Measurements from ENCODE around the gene HCRT. TPM values are rescaled to one million over a fixed set of nuclear protein-coding genes. Genes with fewer than 3 reads are reported as not detected.
"Not testable (repeated sequence)": the region's sequence is repeated elsewhere in the genome, so short reads cannot be mapped to it uniquely, and the experiment has no call there.

The HCRT gene
- total and polyA plus RNA-seq, 9 donors = 0.13 to 0.94 (median 0.60) TPM

- 42% methylated on average over 10 of the region's 22 CpGs for WGBS (ENCODE audit: insufficient coverage)
- H3K9me3 ChIP-seq (replicated peaks; ENCODE audit: control insufficient read depth, low read depth, low read length) = no peaks in the 10 kb centered on the region
- H3K36me3 ChIP-seq (ENCODE audit: control insufficient read depth, insufficient read depth, low read length) = no peaks in the 10 kb centered on the region
- no peak overlapping the region for H3K27ac ChIP-seq (ENCODE audit: low read length)
- no peak overlapping the region for H3K4me3 ChIP-seq (ENCODE audit: low read length)
- no peaks in the 10 kb centered on the region for H3K27me3 ChIP-seq (ENCODE audit: control insufficient read depth, insufficient read depth, low read length)
- DNase-seq = no peak
- H3K4me1 ChIP-seq (ENCODE audit: control insufficient read depth, insufficient read depth, low read length) = no peaks in the 10 kb centered on the region
Measured at GRCh38 chr17:42163696-42164407, 21.4 kb downstream of the HCRT start.

- DNase-seq = no peak
- H3K4me1 ChIP-seq (ENCODE audit: control insufficient read depth, insufficient read depth, low read length) = no peaks in the 10 kb centered on the region
- WGBS (ENCODE audit: insufficient coverage) = 51% methylated on average over 8 of the region's 8 CpGs
- no peaks in the 10 kb centered on the region for H3K27me3 ChIP-seq (ENCODE audit: control insufficient read depth, insufficient read depth, low read length)
- H3K4me3 ChIP-seq (ENCODE audit: low read length) = no peak overlapping the region
- H3K9me3 ChIP-seq (replicated peaks; ENCODE audit: control insufficient read depth, low read depth, low read length) = no peaks in the 10 kb centered on the region
- no peak overlapping the region for H3K27ac ChIP-seq (ENCODE audit: low read length)
- no peaks in the 10 kb centered on the region for H3K36me3 ChIP-seq (ENCODE audit: control insufficient read depth, insufficient read depth, low read length)
Measured at GRCh38 chr17:42163113-42163512, 22.1 kb downstream of the HCRT start.

GRCh38 chr17:42160531-42160910 lies 24.7 kb downstream of the HCRT start:
- DNase-seq = no peak
- no peaks in the 10 kb centered on the region for H3K36me3 ChIP-seq (ENCODE audit: control insufficient read depth, insufficient read depth, low read length)
- H3K27ac ChIP-seq (ENCODE audit: low read length) = no peak overlapping the region
- H3K4me1 ChIP-seq (ENCODE audit: control insufficient read depth, insufficient read depth, low read length) = peaks cover 4% of the 10 kb centered on the region
- no peaks in the 10 kb centered on the region for H3K9me3 ChIP-seq (replicated peaks; ENCODE audit: control insufficient read depth, low read depth, low read length)
- H3K4me3 ChIP-seq (ENCODE audit: low read length) = no peak overlapping the region
- no peaks in the 10 kb centered on the region for H3K27me3 ChIP-seq (ENCODE audit: control insufficient read depth, insufficient read depth, low read length)
- 60% methylated on average over 1 of the region's 7 CpGs for WGBS (ENCODE audit: insufficient coverage)

DNA sequence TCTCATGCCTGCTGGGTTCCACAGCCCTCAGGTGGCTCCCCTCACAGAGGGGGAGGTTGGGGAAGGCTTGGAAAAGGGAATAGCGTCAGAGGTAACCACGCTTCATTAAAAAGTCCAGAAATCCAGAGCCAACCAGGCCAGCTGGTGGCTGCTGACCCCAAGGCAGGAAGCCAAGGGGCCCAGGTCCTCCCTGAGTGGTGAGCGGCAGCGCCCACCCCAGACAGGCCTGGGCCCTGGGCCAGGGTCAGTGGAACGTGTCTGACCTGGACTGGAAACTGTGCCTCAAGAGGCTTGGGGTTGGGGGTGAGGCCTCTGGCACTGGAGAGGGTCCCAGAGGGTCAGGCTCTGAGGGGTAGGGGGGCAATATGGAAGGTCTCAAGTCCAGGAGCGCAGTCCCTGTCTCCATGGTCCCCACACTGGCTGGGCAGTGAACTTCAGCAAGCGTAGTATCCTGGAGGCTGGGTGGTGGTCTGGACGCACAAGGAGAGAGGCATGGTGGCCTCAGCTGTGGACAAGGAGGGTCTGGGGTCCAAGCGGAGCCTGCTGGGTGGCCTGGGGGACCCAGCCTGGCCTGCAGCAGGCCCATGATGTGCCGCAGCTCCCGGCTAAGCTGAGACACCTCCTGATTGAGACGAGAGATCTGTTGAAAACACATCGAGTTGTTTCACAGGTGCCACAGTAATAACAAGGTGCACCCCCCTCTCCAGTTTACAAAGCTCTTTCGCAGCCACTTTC lies 25.3 kb downstream of the HCRT start:
- 59% methylated on average over 12 of the region's 14 CpGs for WGBS (ENCODE audit: insufficient coverage)
- Histone ChIP-seq H3K36me3 (ENCODE audit: control insufficient read depth, insufficient read depth, low read length) (no peaks in the 10 kb centered on the region), H3K9me3 (replicated peaks; ENCODE audit: control insufficient read depth, low read depth, low read length) (no peaks in the 10 kb centered on the region), H3K27ac (ENCODE audit: low read length) (no peak overlapping the region), H3K4me3 (ENCODE audit: low read length) (no peak overlapping the region), H3K27me3 (ENCODE audit: control insufficient read depth, insufficient read depth, low read length) (no peaks in the 10 kb centered on the region), H3K4me1 (ENCODE audit: control insufficient read depth, insufficient read depth, low read length) (peaks cover 7% of the 10 kb centered on the region)
- no peak for DNase-seq

- peaks cover 19% of the 10 kb centered on the region for H3K36me3 ChIP-seq (ENCODE audit: control insufficient read depth, insufficient read depth, low read length)
- no peak overlapping the region for H3K27ac ChIP-seq (ENCODE audit: low read length)
- WGBS (ENCODE audit: insufficient coverage) = 21% methylated on average over 16 of the region's 17 CpGs
- peaks cover 17% of the 10 kb centered on the region for H3K4me1 ChIP-seq (ENCODE audit: control insufficient read depth, insufficient read depth, low read length)
- no peak for DNase-seq
- no peaks in the 10 kb centered on the region for H3K9me3 ChIP-seq (replicated peaks; ENCODE audit: control insufficient read depth, low read depth, low read length)
- no peaks in the 10 kb centered on the region for H3K27me3 ChIP-seq (ENCODE audit: control insufficient read depth, insufficient read depth, low read length)
- H3K4me3 ChIP-seq (ENCODE audit: low read length) = peak overlapping the region; percentile 97
Measured at GRCh38 chr17:42155614-42156045, 29.6 kb downstream of the HCRT start.

DNA sequence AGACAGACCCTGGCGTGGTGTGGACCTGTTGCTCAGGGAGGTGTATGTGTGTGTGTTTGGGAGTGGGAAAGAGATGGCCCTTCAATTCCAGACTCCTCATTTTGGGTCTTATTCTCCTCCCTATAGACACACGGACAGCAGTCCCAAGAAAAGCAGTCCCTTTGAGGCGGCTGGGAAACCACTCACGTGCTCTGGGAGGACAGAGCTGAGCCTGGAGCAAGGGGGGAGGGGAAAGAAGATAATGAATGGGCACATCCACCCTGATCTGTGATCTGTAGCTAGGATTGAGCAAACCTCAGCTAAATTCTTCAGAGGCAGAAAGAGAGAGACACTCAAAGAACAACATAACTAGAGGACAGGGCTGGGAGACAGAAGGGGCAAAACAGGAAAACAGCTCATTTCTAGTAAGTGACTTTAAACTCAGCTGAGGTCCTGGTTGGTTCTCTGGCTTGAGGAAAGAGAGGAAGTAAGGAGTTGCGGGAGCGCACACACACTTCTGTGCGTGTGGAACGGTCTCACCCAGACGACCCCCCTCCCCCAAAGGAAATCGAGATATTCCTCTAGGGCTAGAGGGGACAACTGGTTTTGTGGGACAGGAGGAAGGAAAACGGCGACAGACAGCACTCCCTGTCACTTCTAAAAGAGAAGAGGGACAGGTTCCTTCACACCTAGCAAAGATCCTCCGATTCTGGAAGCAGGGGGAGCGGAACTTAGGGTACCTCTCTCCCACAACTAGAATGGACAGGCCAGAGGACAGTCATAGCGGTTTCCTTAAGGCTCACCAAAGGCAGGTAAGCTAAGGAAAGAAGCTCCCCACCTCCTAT lies 31.1 kb downstream of the HCRT start:
- Histone ChIP-seq H3K27me3 (ENCODE audit: control insufficient read depth, insufficient read depth, low read length) (no peaks in the 10 kb centered on the region), H3K4me3 (ENCODE audit: low read length) (peak overlapping the region; percentile 97), H3K27ac (ENCODE audit: low read length) (peak overlapping the region; percentile 36), H3K4me1 (ENCODE audit: control insufficient read depth, insufficient read depth, low read length) (peaks cover 17% of the 10 kb centered on the region), H3K36me3 (ENCODE audit: control insufficient read depth, insufficient read depth, low read length) (peaks cover 27% of the 10 kb centered on the region), H3K9me3 (replicated peaks; ENCODE audit: control insufficient read depth, low read depth, low read length) (no peaks in the 10 kb centered on the region)
- no peak for DNase-seq
- WGBS (ENCODE audit: insufficient coverage) = 0% methylated on average over 1 of the region's 15 CpGs

GRCh38 chr17:42146911-42147607 lies 38.2 kb downstream of the HCRT start:
- Histone ChIP-seq H3K36me3 (ENCODE audit: control insufficient read depth, insufficient read depth, low read length) (peaks cover 39% of the 10 kb centered on the region), H3K27ac (ENCODE audit: low read length) (no peak overlapping the region), H3K9me3 (replicated peaks; ENCODE audit: control insufficient read depth, low read depth, low read length) (no peaks in the 10 kb centered on the region), H3K4me1 (ENCODE audit: control insufficient read depth, insufficient read depth, low read length) (peaks cover 17% of the 10 kb centered on the region), H3K27me3 (ENCODE audit: control insufficient read depth, insufficient read depth, low read length) (no peaks in the 10 kb centered on the region), H3K4me3 (ENCODE audit: low read length) (no peak overlapping the region)
- 86% methylated on average over 9 of the region's 13 CpGs for WGBS (ENCODE audit: insufficient coverage)
- no peak for DNase-seq

- WGBS (ENCODE audit: insufficient coverage) = 81% methylated on average over 3 of the region's 4 CpGs
- H3K27me3 ChIP-seq (ENCODE audit: control insufficient read depth, insufficient read depth, low read length); DNase-seq; H3K9me3 ChIP-seq (replicated peaks; ENCODE audit: control insufficient read depth, low read depth, low read length); H3K4me3 ChIP-seq (ENCODE audit: low read length): not testable (repeated sequence)
- peaks cover 30% of the 10 kb centered on the region for H3K36me3 ChIP-seq (ENCODE audit: control insufficient read depth, insufficient read depth, low read length)
- peak overlapping the region; percentile 21 for H3K27ac ChIP-seq (ENCODE audit: low read length)
- peaks cover 43% of the 10 kb centered on the region for H3K4me1 ChIP-seq (ENCODE audit: control insufficient read depth, insufficient read depth, low read length)
Measured at GRCh38 chr17:42143138-42143537, 42.1 kb downstream of the HCRT start.

GRCh38 chr17:42142371-42142896 lies 42.8 kb downstream of the HCRT start:
- peaks cover 28% of the 10 kb centered on the region for H3K36me3 ChIP-seq (ENCODE audit: control insufficient read depth, insufficient read depth, low read length)
- peak; percentile 60 for DNase-seq
- no peak overlapping the region for H3K4me3 ChIP-seq (ENCODE audit: low read length)
- H3K4me1 ChIP-seq (ENCODE audit: control insufficient read depth, insufficient read depth, low read length) = peaks cover 44% of the 10 kb centered on the region
- H3K27me3 ChIP-seq (ENCODE audit: control insufficient read depth, insufficient read depth, low read length) = no peaks in the 10 kb centered on the region
- 50% methylated on average over 3 of the region's 7 CpGs for WGBS (ENCODE audit: insufficient coverage)
- peak overlapping the region; percentile 42 for H3K27ac ChIP-seq (ENCODE audit: low read length)
- H3K9me3 ChIP-seq (replicated peaks; ENCODE audit: control insufficient read depth, low read depth, low read length) = no peaks in the 10 kb centered on the region

Data from muscle of leg (tissue), 11 donors.